Hypothalamus (tissue), 51 donors: ENCODE results near the gene CMC1.
"Not testable (repeated sequence)": the region's sequence is repeated elsewhere in the genome, so short reads cannot be mapped to it uniquely, and the experiment has no call there.

ENCODE experiments used
- DNase-seq, 51 donors: peaks; one replicate each; lab custom pipeline; 2025; lab: John Stamatoyannopoulos, UW

Gene CMC1

GRCh38 chr3:28243424-28244106 is 2.1 kb downstream of the CMC1 start:
- no peak for DNase-seq

- no peak for DNase-seq
Observed at GRCh38 chr3:28244491-28244890, 3.1 kb downstream of the CMC1 start.

DNA sequence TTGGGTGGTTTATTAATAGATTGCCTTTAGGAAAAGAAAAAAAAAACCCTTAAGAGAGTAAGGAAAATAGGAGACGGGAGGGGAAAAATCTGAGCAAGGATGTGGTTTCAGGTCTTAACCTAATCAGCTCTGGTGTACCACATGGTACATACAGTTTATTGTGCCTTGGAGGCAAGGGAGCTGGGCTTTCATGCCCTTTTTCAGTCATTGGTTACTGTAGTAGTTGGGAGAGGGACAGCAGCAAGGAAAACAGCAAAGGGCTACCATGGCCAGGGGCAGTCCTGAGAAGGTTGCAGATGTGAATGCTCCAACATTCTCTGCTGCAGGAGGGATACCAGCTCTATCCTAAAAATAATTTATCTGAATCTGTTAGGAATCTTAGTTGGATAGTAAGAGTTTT is 5.9 kb downstream of the CMC1 start:
- DNase-seq: no peak

DNA sequence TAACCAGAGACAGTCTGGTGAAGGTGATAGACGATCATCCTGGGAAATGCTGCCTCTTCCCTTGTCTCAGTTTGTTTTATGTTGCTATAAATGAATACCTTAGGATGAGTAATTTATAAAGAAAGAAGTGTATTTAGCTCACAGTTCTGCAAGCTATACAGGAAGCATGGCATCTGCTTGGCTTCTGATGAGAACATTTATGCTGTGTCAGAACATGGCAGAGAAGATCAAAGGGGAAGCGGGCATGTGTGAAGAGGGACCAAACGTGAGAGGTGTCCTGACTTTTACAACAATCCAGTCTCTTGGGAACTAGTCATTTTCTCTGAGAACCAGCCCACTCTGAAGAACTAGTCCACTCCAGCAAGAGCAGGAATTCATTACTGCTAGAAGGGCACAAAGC is 9.6 kb downstream of the CMC1 start:
- DNase-seq: no peak

- DNase-seq: no peak
Observed at GRCh38 chr3:28252001-28252431, 10.6 kb downstream of the CMC1 start.

DNA sequence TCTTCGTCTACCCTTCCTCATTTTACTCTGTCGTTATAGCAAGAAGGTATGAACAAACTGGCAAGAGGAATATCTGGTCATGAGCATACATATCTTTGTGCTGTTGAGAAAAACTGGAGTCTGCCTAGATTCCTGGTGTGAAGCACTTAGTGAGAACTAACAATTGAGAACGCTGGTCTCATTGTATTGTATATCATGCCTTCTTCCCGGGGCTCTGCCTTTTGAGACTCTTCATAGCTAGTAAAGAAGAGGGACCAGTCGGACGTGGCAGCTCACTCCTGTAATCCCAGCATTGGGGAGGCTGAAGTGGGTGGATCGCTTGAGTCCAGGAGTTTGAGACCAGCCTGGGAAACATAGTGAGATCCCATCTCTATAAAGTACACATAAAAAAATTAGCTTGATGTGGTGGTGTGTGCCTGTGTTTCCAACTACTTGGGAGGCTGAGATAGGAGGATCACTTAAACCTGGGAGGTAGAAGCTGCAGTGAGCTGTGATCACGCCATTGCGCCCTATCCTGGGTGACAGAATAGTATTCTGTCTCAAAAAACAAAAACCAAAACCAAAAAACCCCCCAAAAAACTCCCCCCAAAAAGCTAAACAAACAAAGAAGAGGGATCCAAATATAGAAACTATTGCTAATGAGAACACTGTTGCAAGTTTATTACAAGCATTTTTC is 11.8 kb downstream of the CMC1 start:
- no peak for DNase-seq

DNA sequence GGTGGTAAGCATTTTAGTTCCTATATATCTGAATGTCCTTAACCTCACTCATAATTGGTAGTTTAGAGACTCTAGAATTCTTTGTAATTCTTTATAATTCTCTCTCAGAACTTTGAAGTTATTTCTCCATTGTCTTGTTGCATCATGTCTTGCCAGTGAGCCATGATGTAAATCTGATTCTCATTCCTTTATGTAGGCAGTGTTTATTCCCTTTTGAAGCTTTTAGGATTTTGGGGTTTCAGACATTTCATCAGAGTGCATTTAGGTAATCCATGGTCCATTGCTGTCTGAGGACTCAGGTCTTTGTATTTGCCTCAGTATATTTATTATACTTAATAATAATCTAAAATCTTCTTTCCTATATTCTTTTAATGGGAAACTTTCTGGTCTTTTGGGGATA is 20.6 kb downstream of the CMC1 start:
- no peak for DNase-seq

DNA sequence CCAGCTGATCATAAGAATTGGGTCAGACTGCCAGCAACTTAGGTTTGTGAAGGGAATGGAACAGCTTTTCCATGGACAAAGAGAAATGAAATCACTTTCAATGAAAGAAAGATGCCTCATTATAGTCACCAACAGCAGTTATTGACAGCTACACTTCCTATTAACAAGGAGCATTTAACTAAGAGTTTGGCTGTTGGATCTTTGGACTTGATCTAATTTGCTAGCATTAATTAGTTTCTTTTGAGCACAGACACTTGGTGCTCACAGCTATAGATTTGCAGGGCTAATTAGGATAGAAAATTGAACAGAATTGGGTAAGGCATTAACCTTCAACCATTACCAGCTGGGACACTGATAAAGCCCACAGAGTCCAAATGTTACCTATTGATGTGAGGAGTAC is 24.2 kb downstream of the CMC1 start:
- DNase-seq: no peak

GRCh38 chr3:28267984-28268849 is 26.8 kb downstream of the CMC1 start:
- no peak for DNase-seq

DNA sequence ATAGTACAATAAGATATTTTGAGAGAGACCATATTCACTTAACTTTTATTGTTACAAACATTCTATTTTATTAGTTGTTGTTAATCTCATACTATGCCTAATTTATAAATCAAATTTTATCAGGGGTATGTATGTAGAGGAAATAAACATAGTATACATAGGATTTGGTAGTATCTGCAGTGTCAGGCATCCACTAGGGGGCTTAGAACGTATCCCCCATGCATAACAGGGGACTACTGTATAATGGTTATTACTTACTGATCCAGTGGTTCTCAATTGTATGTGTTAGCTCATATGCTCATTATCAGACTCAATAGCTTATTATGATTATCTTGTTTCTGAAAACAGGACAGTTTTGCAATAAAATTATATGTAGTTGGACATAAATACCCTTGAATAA is 27.6 kb downstream of the CMC1 start:
- DNase-seq: no peak

DNA sequence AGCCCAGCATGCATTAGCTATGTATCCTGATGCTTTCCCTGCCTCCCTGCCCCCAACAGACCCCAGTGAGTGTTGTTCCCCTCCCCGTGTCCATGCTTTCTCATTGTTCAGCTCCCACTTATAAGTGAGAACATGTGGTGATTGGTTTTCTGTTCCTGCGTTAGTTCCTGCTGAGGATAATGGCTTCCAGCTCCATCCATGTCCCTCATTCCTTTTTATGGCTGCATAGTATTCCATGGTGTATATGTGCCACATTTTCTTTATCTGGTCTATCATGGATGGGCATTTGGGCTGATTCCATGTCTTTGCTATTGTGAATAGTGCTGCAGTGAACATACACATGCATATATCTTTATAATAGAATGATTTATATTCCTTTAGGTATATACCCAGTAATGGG is 28.5 kb downstream of the CMC1 start:
- not testable (repeated sequence) for DNase-seq

DNA sequence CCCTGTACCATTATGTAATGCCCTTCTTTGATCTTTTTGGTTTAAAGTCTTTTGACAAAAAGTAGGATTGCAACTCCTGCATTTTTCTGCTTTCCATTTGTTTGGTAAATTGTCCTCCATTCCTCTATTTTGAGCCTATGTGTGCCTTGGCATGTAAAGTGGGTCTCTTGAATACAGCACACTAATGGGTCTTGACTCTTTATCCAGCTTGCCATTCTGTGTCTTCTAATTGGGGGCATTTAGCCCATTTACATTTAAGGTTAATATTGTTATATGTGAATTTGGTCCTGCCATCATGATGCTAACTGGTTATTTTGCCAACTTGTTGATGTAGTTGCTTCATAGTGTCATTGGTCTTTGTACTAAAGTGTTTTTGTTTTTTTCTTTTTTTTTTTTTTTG is 32.4 kb downstream of the CMC1 start:
- no peak for DNase-seq

DNA sequence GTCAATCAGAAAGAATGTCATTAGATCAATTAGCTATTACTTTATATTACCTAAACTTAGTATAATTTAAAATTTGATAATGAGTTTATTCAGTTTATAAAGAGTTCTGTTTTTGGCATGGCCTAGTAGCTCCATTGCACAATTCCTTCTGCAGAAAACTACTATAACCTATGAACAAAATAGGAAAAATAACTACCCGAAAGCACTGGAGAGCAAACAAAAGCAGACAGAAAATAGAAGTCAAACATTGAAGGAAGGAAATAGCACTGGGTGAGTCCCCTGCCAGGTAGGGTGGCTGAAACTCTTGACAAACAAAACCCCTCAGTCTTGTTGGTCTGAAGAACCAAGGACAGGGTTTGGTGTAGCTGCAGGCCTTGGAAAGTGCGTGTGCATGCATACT is 37.5 kb downstream of the CMC1 start:
- DNase-seq: no peak

GRCh38 chr3:28279770-28280169 is 38.4 kb downstream of the CMC1 start:
- no peak for DNase-seq

DNA sequence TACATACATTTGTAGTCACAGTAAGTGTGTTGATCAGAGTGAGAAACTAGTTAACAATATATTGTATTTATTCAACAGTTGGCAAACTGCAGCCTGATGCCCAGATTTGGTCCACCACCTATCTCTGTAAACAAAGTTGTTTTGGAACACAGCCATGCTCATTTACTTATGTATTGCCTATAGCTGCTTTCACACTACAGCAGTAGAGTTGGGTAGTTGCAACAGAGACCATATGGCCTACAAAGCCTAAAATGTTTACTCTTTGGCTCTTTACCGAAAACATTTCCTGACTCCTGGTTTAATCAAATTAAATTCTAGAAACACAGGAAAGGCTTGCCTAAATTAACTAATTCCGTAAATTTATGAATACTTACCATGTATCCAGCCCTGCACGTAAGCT is 39.4 kb downstream of the CMC1 start:
- DNase-seq: no peak

DNA sequence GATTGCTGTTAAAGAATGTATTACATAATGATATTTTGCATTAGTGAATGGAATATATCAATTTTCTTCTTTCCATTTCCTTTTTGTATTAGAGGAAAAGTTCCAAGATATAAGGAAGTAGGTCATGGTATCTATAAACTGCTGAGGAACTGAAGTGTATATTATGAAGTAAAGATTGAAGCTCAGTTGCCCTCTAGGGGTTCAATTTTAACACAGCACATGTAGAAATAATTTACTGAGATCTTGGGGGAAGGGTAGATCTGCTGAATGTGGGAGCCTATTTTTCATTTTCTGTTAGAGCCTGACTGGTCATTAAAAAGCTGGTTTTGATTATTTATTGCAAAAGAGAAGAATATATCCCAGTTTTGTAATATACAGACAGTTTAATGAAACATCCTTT is 45.2 kb downstream of the CMC1 start:
- DNase-seq: no peak

DNA sequence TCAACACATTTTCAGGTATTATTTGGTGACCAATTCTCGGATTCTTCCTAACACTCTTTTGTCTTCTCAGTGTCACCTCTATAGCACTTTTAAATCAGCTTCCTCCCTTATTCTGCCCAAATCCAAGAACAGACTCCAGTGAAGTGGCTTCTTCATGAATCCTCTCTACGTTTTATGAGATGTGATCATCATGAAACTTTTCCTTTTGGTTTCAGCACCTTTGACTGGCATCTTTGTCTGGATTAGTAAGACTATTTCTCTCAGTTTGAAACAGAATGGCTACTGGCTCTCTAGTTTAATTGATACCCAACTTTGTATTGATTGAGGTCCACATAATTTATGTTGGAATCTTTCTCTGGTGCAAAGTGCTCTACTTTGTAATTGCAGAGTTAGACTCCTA is 45.6 kb downstream of the CMC1 start:
- DNase-seq: no peak

DNA sequence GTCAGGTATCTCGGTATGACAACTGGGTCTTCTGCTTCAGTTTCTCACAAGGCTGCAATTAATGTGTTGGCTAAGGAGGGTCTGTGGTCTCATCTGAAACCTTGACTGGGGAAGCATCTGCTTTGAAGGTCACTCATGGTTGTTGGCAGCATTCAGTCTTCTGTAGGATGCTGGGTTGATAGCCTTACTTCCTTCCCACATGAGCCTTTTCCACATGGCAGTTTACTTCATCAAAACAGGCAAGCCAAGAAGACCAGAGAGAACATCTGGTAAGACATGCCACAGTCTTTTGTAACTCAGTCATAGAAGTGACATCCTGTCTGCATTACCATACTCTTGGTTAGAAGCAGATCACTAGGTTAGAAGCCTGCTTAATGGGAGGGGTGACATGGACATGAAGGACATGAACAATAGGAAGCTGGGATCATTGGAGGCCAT is 49.5 kb downstream of the CMC1 start:
- DNase-seq: no peak

DNA sequence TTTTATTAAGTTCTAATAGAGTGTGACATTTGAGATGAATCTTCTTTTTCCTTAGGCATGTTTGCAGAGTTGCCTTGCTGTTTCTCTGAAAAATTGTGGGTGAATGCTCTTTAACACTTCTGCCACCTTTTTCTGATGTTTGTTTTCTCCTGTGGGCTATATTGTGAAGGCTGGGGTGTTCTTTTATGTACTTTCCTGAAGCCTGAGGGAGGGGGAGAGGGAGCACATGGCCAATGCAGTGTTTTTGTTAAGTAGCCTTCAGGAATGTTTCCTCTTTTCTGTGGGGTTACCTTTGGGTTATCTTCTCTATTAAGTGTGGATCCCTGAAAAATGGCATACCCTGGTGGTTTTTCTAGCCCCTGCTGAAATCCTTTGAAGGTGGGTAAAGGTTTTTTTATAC is 50.2 kb downstream of the CMC1 start:
- no peak for DNase-seq

GRCh38 chr3:28292622-28293021 is 51.2 kb downstream of the CMC1 start:
- DNase-seq: no peak

- no peak for DNase-seq
Observed at GRCh38 chr3:28294667-28295413, 53.4 kb downstream of the CMC1 start.
